NCI-H2107 treated with DMSO at 0.1 percent for 48 hours (cell line): ENCODE results near the gene ADORA2A.

Experiments
- DNase-seq: peaks from one replicate; lab custom pipeline; 2025; ENCODE audit not compliant: unreplicated experiment; lab: John Stamatoyannopoulos, UW

ADORA2A gene

GRCh38 chr22:24417901-24418641, 9.3 kb upstream of the ADORA2A start:
- DNase-seq, result no peak

DNA sequence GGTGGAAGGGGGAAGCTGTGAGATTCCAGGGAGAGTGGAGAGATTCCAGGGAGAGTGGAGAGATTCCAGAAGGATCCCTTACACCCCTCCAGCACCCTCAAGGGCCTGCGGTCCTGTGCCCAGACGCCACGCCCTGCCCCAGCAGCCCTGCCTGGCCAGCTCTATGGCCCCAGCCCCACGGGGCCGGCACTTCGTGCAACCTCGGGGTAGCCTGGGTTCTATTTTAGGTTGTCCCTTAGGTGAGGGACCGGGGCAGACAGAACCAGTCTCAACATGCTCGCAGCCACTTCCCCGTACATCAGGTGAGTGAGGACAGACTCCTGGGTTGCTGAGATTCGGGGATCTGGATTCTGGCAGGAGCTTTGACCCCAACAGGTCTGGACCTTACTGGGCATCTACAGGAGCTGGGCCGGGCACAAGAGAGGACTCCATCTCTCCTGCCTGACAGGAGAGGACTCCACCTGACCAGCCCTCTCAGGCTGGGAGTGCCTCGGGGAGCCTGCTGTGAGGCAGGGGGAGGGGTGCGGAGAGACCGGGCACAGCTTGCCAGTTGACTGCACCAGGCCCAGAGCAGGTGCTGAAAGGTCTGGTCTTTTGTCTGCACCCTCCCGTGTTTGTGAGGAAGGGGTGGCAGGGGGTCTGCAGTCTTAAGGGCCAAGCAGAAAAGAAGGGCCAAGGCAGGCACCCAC, 8.5 kb upstream of the ADORA2A start:
- no peak for DNase-seq

- no peak for DNase-seq
Measured at GRCh38 chr22:24419475-24419850, 7.9 kb upstream of the ADORA2A start.

GRCh38 chr22:24420072-24420976, 7.1 kb upstream of the ADORA2A start:
- no peak for DNase-seq

GRCh38 chr22:24420977-24421343, 6.4 kb upstream of the ADORA2A start:
- no peak for DNase-seq

GRCh38 chr22:24421428-24421931, 5.9 kb upstream of the ADORA2A start:
- no peak for DNase-seq

- no peak for DNase-seq
Measured at GRCh38 chr22:24422102-24422665, 5.2 kb upstream of the ADORA2A start.

- DNase-seq, result no peak
Measured at GRCh38 chr22:24423519-24424000, 3.8 kb upstream of the ADORA2A start.

GRCh38 chr22:24424001-24424900, 3.1 kb upstream of the ADORA2A start:
- DNase-seq, result no peak

- no peak for DNase-seq
Measured at GRCh38 chr22:24424901-24425775, 2.3 kb upstream of the ADORA2A start.

GRCh38 chr22:24426436-24426835, 963 bp upstream of the ADORA2A start:
- DNase-seq, result no peak

DNA sequence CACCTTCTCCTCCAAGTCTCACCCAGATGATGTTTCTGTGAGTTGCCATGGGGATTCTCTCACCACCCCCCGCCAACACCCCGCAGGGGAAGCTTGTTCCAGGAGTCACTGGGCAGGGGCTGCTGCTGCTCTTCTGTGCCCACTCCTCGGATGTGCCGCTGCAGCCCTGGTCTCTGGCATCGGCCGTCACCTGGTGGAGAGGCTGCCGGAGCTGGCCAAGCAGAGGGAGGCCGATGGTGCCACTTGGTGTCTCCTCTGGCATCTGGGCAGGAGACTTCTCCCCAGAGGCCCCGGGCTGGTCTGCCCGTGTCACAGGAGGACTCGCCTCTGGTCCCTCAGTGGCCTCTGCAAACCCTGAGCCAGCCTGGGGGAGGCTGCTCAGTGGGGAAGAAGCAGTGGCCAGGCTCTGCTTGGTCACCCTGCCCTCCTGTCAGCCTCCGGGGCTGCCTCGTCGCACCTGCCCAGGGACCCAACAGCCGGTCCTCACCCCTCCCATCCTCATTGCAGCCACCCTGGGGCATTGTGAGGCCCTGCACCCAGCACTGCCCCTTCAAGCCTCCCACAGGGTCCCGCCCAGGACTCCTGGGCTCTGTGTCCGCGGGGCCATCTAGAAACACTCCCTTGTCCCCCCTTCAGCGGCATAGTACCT, 424 bp upstream of the ADORA2A start:
- no peak for DNase-seq

- no peak for DNase-seq
Measured at GRCh38 chr22:24428751-24429410, 1.5 kb downstream of the ADORA2A start.

DNA sequence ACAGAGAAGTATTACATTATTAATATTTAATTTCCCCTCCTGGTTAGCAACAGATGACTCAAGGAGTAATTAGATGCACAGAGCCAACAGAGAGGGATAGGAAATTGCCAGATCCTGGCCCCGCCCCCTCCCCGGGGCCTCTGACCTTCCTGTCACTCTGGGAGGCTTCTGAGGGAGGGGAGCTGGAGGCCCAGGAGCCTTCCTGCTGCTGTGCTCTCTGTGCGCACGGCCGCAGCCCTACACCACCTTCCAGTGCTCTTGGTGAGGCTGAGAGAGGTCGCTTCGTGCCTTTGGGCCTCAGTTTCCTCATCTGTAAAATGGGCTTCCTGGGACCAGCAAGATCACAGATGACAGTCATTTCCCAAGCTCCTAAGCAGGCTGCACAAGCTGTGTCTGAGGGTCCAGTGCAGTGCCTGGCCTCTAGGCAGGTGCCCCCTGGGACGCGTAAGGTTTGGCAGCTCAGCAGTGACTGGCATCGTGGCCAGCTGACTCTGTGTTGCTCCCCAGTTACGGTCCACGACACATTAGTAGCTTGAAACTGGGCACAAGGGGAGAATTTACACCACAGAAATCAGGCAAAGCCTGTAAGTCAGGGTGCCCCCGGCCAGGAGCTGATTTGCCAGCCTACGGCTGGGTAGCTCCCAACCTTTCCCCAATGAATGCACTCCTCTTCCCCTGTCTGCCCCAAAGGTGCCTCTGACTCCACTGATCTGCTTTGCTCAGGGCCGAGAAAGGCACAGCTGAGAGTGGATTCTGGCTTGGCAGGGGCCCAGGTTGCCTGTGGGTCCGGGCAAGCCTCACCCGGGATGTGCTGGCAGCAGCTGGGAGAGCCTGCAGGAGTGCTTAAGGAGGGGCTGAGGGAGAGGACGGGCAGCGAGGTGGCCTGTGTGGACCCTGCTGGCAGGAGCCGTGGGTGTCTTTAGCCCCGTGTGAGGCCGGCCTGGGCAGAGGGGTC, 2.3 kb downstream of the ADORA2A start:
- no peak for DNase-seq

DNA sequence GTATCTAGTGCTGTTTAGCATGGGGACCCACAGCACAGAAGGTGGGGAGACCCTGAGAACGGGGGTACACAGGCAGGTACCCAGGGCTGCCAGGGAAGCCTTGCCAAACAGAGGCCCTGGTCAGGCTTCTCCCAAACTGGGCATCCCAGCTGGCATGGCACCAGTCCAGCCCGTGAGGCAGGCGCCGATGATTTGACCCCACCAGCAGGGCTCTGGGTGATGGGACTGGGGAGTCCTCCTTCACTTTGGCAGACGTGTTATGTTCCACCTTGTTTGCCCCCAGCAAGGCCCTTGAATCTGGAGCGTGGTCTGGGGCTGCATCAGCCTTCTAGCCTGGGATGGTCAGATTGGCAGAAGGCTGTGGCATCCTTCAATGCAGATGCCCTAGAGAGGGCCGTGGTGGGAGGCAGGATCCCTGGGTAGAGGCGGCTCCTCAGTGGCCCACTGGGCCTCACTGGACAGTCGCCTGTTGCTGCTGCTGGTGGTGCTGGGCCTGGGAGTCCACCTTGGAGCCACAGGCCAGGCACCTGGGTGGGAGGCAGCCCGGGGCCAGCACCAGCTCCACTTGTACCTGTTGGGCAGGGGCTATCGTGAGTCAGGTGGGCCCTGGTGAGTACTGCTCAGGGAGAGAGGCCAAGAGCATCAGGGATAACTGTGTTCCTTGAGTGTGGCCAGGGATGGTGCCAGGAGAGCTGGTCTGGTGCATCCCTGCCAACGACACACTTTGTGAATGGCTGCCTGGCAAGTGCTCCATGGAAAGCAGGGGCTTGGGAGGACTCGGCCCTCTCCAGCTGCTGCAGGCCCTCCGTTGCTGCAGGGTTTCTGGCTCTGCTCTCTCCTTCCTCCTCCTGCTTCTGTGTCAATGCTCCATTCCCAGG, 3.3 kb downstream of the ADORA2A start:
- DNase-seq, result no peak
